H9 (cell line): ENCODE measurements around the gene PPL. TPM values are rescaled to one million over a fixed set of nuclear protein-coding genes. Genes with fewer than 3 reads are reported as not detected.

Experiments used
- DNase-seq: peaks from one replicate; pipeline ENCODE4 v3.0.0-alpha.2; 2017
- H2AFZ ChIP-seq: one replicate; pipeline ENCODE4 v1.6.1; 2013; ENCODE audit warnings: mild to moderate bottlenecking, low read length, control low read depth, moderate library complexity
- H2AK5ac ChIP-seq: 2 replicates; pipeline ENCODE4 v1.6.1; 2013; ENCODE audit warnings: low read length, control low read depth, mixed read lengths; ENCODE audit not compliant: insufficient read length
- H2BK120ac ChIP-seq: one replicate; pipeline ENCODE4 v1.6.1; 2013; ENCODE audit warnings: low read depth, mild to moderate bottlenecking, low read length, control low read depth, inconsistent platforms; ENCODE audit not compliant: poor library complexity, severe bottlenecking
- H2BK12ac ChIP-seq: 2 replicates; pipeline ENCODE4 v1.6.1; 2013; ENCODE audit warnings: low read length, control low read depth, mixed read lengths, low read depth; ENCODE audit not compliant: insufficient read length
- H2BK15ac ChIP-seq: 2 replicates; pipeline ENCODE4 v1.6.1; 2013; ENCODE audit warnings: low read depth, low read length, control low read depth
- H2BK20ac ChIP-seq: one replicate; pipeline ENCODE4 v1.6.1; 2013; ENCODE audit warnings: low read depth, mild to moderate bottlenecking, low read length, control low read depth, inconsistent platforms; ENCODE audit not compliant: poor library complexity, severe bottlenecking
- H2BK5ac ChIP-seq: 2 replicates; pipeline ENCODE4 v1.6.1; 2013; ENCODE audit warnings: low read length, control low read depth, mixed read lengths; ENCODE audit not compliant: insufficient read length
- H3K14ac ChIP-seq: 2 replicates; pipeline ENCODE4 v1.6.1; 2013; ENCODE audit warnings: low read length, control low read depth; ENCODE audit not compliant: insufficient read depth
- H3K18ac ChIP-seq: 2 replicates; pipeline ENCODE4 v1.6.1; 2013; ENCODE audit warnings: low read depth, mild to moderate bottlenecking, mixed read lengths, low read length, control low read depth; ENCODE audit not compliant: insufficient read length
- H3K23ac ChIP-seq: 2 replicates; pipeline ENCODE4 v1.6.1; 2013; ENCODE audit warnings: low read length, control low read depth, mixed read lengths, low read depth; ENCODE audit not compliant: insufficient read length
- H3K23me2 ChIP-seq: 2 replicates; pipeline ENCODE4 v1.6.1; 2013; ENCODE audit warnings: low read depth, mild to moderate bottlenecking, mixed read lengths, low read length, control low read depth; ENCODE audit not compliant: insufficient read length, poor library complexity, severe bottlenecking
- H3K27ac ChIP-seq: 2 replicates; pipeline ENCODE4 v1.5.1; 2013; ENCODE audit warnings: low read length, control low read depth, mixed read lengths, low read depth; ENCODE audit not compliant: insufficient read length
- H3K27me3 ChIP-seq: 2 replicates; pipeline ENCODE4 v1.6.1; 2013; ENCODE audit warnings: low read length, control low read depth, inconsistent platforms; ENCODE audit not compliant: insufficient read depth
- H3K4ac ChIP-seq: 2 replicates; pipeline ENCODE4 v1.6.1; 2013; ENCODE audit warnings: low read depth, mild to moderate bottlenecking, control low read depth, inconsistent platforms, low read length, moderate library complexity
- H3K4me1 ChIP-seq: 2 replicates; pipeline ENCODE4 v1.6.1; 2013; ENCODE audit warnings: low read length, control low read depth, inconsistent platforms; ENCODE audit not compliant: insufficient read depth
- H3K4me2 ChIP-seq: 2 replicates; pipeline ENCODE4 v1.6.1; 2013; ENCODE audit warnings: low read length, control low read depth, mixed read lengths; ENCODE audit not compliant: insufficient read length, insufficient read depth
- H3K56ac ChIP-seq: 2 replicates; pipeline ENCODE4 v1.6.1; 2013; ENCODE audit warnings: low read depth, mild to moderate bottlenecking, mixed read lengths, low read length, control low read depth; ENCODE audit not compliant: insufficient read length
- H3K79me1 ChIP-seq: 2 replicates; pipeline ENCODE4 v1.6.1; 2013; ENCODE audit warnings: low read depth, mild to moderate bottlenecking, moderate library complexity, low read length, control low read depth, inconsistent platforms; ENCODE audit not compliant: insufficient read depth, poor library complexity, severe bottlenecking
- H3K79me2 ChIP-seq: 2 replicates; pipeline ENCODE4 v1.6.1; 2013; ENCODE audit warnings: low read length, control low read depth, inconsistent platforms; ENCODE audit not compliant: insufficient read depth
- H3K9ac ChIP-seq: 2 replicates; pipeline ENCODE4 v1.6.1; 2013; ENCODE audit warnings: low read length, control low read depth, mixed read lengths; ENCODE audit not compliant: insufficient read length; ENCODE audit errors: extremely low read depth
- H3K9me3 ChIP-seq: one replicate; pipeline ENCODE4 v1.6.1; 2013; ENCODE audit warnings: low read depth, low read length, inconsistent platforms; ENCODE audit not compliant: control insufficient read depth
- H3T11ph ChIP-seq: one replicate; pipeline ENCODE4 v1.6.1; 2013; ENCODE audit warnings: mild to moderate bottlenecking, low read length, control low read depth, inconsistent platforms
- H4K20me1 ChIP-seq: one replicate; pipeline ENCODE4 v1.6.1; 2013; ENCODE audit not compliant: control insufficient read depth, insufficient read length, insufficient read depth
- H4K5ac ChIP-seq: 2 replicates; pipeline ENCODE4 v1.6.1; 2013; ENCODE audit warnings: low read depth, mild to moderate bottlenecking, mixed read lengths, low read length, control low read depth; ENCODE audit not compliant: insufficient read length
- H4K8ac ChIP-seq: replicated peaks from 2 replicates; pipeline ENCODE4 v1.6.1; 2013; ENCODE audit warnings: low read length, control low read depth, mixed read lengths, low read depth; ENCODE audit not compliant: insufficient read length
- H4K91ac ChIP-seq: 2 replicates; pipeline ENCODE4 v1.6.1; 2013; ENCODE audit warnings: low read depth, mild to moderate bottlenecking, moderate library complexity, mixed read lengths, low read length, control low read depth; ENCODE audit not compliant: insufficient read length
- H3K27ac Mint-ChIP-seq, 3 experiments: 2 replicates in 2 of 3; 3 replicates in 1 of 3; pipeline ENCODE4 v1.8.0; 2020 to 2021; ENCODE audit warnings: mixed read lengths in 3 of 3, mild to moderate bottlenecking in 1 of 3, moderate library complexity in 1 of 3
- H3K27me3 Mint-ChIP-seq: 2 replicates; pipeline ENCODE4 v1.8.0; 2021; ENCODE audit warnings: low read depth, mild to moderate bottlenecking, moderate library complexity, mixed read lengths
- H3K36me3 Mint-ChIP-seq, 3 experiments: 2 replicates in 2 of 3; 3 replicates in 1 of 3; pipeline ENCODE4 v1.8.0; 2020 to 2021; ENCODE audit warnings: low read depth in 3 of 3, mixed read lengths in 3 of 3; ENCODE audit not compliant: insufficient read depth in 1 of 3
- H3K4me1 Mint-ChIP-seq, 2 experiments: 2 replicates each; pipeline ENCODE4 v1.8.0; 2020; ENCODE audit warnings: mixed read lengths in 2 of 2
- H3K4me3 Mint-ChIP-seq, 2 experiments: 2 replicates in 1 of 2; 3 replicates in 1 of 2; pipeline ENCODE4 v1.8.0; 2020 to 2021; ENCODE audit warnings: mild to moderate bottlenecking in 2 of 2, mixed read lengths in 2 of 2, moderate library complexity in 1 of 2
- H3K9me3 Mint-ChIP-seq, 2 experiments: 2 replicates in 1 of 2; 3 replicates in 1 of 2; pipeline ENCODE4 v1.8.0; 2020; ENCODE audit warnings: mild to moderate bottlenecking in 2 of 2, mixed read lengths in 2 of 2, moderate library complexity in 1 of 2
- CTCF ChIP-seq: fragments of 200-600 bp; sonication (generic); conservative IDR thresholded peaks from 3 replicates; pipeline ENCODE4 v1.8.0; 2021; ENCODE audit warnings: antibody characterized with exemption, mild to moderate bottlenecking
- WGBS: extraction: QIAGEN DNeasy Blood & Tissue Kit; methylation state at CpG from one replicate; pipeline ENCODE4 v1.1.7; 2013; ENCODE audit warnings: missing lambda C conversion rate, low lambda C conversion rate, mixed read lengths; ENCODE audit not compliant: insufficient read length; ENCODE audit errors: extremely low coverage; 5-methylcytosine and 5-hydroxymethylcytosine counted together
- total RNA-seq: library from RNA; stranded (reverse); gene quantifications from 2 replicates; pipeline ENCODE4 v1.2.1, GENCODE V29; 2021

PPL gene
- total RNA-seq, 1 experiment from 2014 or later, result 29.2 TPM

GRCh38 chr16:4874666-4875065, 62.3 kb downstream of the PPL start:
- no peak overlapping the region for H2BK120ac ChIP-seq
- H4K5ac ChIP-seq, result no peak overlapping the region
- no peak overlapping the region for H3K56ac ChIP-seq
- peak overlapping the region in 1 of 3 experiments; percentile 32; a peak in 2 of 7 replicates for H3K27ac Mint-ChIP-seq
- no peak overlapping the region for H3K14ac ChIP-seq
- no peak overlapping the region for H3K4me3 Mint-ChIP-seq
- peaks cover 43 to 92% (median 83%) of the 10 kb centered on the region in 3 experiments for H3K36me3 Mint-ChIP-seq
- TF ChIP-seq CTCF, result no peak
- no peak for DNase-seq
- H3K9ac ChIP-seq, result no peak overlapping the region
- no peaks in the 10 kb centered on the region for H3K4me1 ChIP-seq
- no peaks in the 10 kb centered on the region for H3K9me3 Mint-ChIP-seq
- H2AK5ac ChIP-seq, result no peak overlapping the region
- no CpG with 5 or more reads among the region's 8 CpGs for WGBS
- no peak overlapping the region for H2BK20ac ChIP-seq
- H3K4ac ChIP-seq, result no peak overlapping the region
- H3K27me3 Mint-ChIP-seq, result no peaks in the 10 kb centered on the region
- H2BK15ac ChIP-seq, result no peak overlapping the region
- no peaks in the 10 kb centered on the region for H3K9me3 ChIP-seq
- H3K27me3 ChIP-seq, result no peaks in the 10 kb centered on the region; the same call in 1 of the 2 replicates
- H4K20me1 ChIP-seq, result peaks cover 2% of the 10 kb centered on the region
- H2AFZ ChIP-seq, result no peak overlapping the region
- H4K8ac ChIP-seq, result no peak overlapping the region
- H2BK12ac ChIP-seq, result no peak overlapping the region
- no peak overlapping the region for H2BK5ac ChIP-seq
- no peak overlapping the region for H3K18ac ChIP-seq
- no peaks in the 10 kb centered on the region for H3K79me1 ChIP-seq
- no peak overlapping the region for H4K91ac ChIP-seq
- H3K4me2 ChIP-seq, result no peak overlapping the region
- H3K23me2 ChIP-seq, result no peaks in the 10 kb centered on the region
- no peak overlapping the region for H3K23ac ChIP-seq
- no peak overlapping the region for H3K27ac ChIP-seq
- no peak overlapping the region for H3T11ph ChIP-seq
- no peaks in the 10 kb centered on the region for H3K79me2 ChIP-seq
- H3K4me1 Mint-ChIP-seq, result no peaks in the 10 kb centered on the region
